Measurements from ENCODE around the gene ADAMTSL1. TPM values are rescaled to one million over a fixed set of nuclear protein-coding genes. Genes with fewer than 3 reads are reported as not detected.

ADAMTSL1 gene
- total and polyA plus RNA-seq, 2 experiments from 2014 or later, result 2.3 to 5.0 TPM

DNA sequence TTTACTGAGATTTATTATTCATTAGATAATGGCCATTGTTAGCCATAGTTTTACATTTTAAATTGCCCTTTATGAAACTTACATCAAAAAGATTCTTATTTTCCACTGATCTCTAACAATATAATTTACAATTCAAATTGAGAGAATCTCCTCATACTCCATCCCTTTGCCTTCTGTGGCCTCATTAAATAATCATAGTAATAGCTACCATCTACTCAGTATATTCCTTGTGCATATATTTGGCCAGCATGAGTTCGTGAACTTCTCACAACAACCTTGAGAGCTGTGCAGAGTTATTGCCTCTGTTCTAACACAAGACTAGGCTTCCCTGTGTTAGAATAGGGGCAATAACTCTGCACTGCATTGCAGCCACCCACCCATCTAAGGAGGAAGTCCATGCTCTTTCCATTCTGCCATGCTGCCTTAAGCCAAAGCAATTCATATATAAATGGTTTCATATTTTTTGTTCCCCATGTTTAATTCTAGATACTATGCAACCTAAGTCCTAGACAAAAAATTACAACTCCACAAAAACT, 99.1 kb downstream of the ADAMTSL1 start:
- Histone ChIP-seq H4K20me1 (replicated peaks; ENCODE audit: insufficient read depth) (no peaks in the 10 kb centered on the region), H3K36me3 (ENCODE audit: insufficient read depth) (no peaks in the 10 kb centered on the region), H3K27ac (ENCODE audit: low read depth) (no peak overlapping the region), H3K4me2 (no peak overlapping the region), H3K4me3 (no peak overlapping the region), H3K4me1 (ENCODE audit: insufficient read depth) (no peaks in the 10 kb centered on the region), H3K9me2 (ENCODE audit: insufficient read depth) (no peaks in the 10 kb centered on the region), H2AFZ (no peak overlapping the region), H3K79me2 (replicated peaks; ENCODE audit: insufficient read depth) (no peaks in the 10 kb centered on the region), H3K27me3 (ENCODE audit: insufficient read depth) (no peaks in the 10 kb centered on the region), H3F3A (replicated peaks; ENCODE audit: low read depth) (no peaks in the 10 kb centered on the region)
- TF ChIP-seq JUNB (IDR thresholded peaks at IDR 0.05; ENCODE audit: unreplicated experiment), result no peak
- H3K27ac Mint-ChIP-seq, result no peak overlapping the region
- no peak for DNase-seq (ENCODE audit: low spot score)
- no peak overlapping the region for H3K4me3 Mint-ChIP-seq
- peaks cover 12% of the 10 kb centered on the region; the same call in 2 of the 3 replicates for H3K4me1 Mint-ChIP-seq
- ATAC-seq, result no peak
- no peaks in the 10 kb centered on the region for H3K9me3 Mint-ChIP-seq
- no peaks in the 10 kb centered on the region for H3K36me3 Mint-ChIP-seq (ENCODE audit: low read depth)
- H3K27me3 Mint-ChIP-seq (ENCODE audit: insufficient read depth, low read depth, poor library complexity), result no peaks in the 10 kb centered on the region

DNA sequence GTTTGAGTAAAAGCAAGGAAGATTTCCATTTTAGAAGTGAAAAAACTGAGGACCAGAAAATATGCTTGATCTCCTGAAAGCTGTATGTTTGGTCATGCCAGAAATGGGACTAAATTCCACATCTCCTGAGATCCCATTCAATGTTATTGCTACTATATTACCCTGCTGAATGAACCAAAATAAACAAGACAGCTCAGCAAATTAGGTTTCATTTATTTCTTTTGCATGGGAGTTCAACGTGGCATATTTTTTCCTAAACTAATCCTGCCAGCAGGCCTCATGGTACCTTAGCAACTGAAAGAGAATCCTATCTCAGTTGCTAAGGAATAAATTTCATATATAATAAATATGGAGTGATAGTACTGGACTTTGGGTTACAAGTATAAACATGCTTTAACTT, 101.7 kb downstream of the ADAMTSL1 start:
- TF ChIP-seq CREB1 (CRISPR knock-in tag; IDR thresholded peaks at IDR 0.05; ENCODE audit: low read depth), result no peak
- TF ChIP-seq, protein P1, sequence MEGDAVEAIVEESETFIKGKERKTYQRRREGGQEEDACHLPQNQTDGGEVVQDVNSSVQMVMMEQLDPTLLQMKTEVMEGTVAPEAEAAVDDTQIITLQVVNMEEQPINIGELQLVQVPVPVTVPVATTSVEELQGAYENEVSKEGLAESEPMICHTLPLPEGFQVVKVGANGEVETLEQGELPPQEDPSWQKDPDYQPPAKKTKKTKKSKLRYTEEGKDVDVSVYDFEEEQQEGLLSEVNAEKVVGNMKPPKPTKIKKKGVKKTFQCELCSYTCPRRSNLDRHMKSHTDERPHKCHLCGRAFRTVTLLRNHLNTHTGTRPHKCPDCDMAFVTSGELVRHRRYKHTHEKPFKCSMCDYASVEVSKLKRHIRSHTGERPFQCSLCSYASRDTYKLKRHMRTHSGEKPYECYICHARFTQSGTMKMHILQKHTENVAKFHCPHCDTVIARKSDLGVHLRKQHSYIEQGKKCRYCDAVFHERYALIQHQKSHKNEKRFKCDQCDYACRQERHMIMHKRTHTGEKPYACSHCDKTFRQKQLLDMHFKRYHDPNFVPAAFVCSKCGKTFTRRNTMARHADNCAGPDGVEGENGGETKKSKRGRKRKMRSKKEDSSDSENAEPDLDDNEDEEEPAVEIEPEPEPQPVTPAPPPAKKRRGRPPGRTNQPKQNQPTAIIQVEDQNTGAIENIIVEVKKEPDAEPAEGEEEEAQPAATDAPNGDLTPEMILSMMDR (conservative IDR thresholded peaks at IDR 0.05; ENCODE audit: low read depth in 2 of 2), result no peak
- TF ChIP-seq EZH2 (IDR thresholded peaks at IDR 0.05; ENCODE audit: low read depth, unreplicated experiment), result no peak
- no peak for TF ChIP-seq ZNF114 (CRISPR knock-in tag; IDR thresholded peaks at IDR 0.05)
- TF ChIP-seq STAT1 (IDR thresholded peaks at IDR 0.05; ENCODE audit: unreplicated experiment), result no peak
- TF ChIP-seq JUNB (IDR thresholded peaks at IDR 0.05; ENCODE audit: unreplicated experiment), result no peak
- no peak for TF ChIP-seq EZH2phosphoT487 (IDR thresholded peaks at IDR 0.05; ENCODE audit: unreplicated experiment)
- TF ChIP-seq, protein P2, sequence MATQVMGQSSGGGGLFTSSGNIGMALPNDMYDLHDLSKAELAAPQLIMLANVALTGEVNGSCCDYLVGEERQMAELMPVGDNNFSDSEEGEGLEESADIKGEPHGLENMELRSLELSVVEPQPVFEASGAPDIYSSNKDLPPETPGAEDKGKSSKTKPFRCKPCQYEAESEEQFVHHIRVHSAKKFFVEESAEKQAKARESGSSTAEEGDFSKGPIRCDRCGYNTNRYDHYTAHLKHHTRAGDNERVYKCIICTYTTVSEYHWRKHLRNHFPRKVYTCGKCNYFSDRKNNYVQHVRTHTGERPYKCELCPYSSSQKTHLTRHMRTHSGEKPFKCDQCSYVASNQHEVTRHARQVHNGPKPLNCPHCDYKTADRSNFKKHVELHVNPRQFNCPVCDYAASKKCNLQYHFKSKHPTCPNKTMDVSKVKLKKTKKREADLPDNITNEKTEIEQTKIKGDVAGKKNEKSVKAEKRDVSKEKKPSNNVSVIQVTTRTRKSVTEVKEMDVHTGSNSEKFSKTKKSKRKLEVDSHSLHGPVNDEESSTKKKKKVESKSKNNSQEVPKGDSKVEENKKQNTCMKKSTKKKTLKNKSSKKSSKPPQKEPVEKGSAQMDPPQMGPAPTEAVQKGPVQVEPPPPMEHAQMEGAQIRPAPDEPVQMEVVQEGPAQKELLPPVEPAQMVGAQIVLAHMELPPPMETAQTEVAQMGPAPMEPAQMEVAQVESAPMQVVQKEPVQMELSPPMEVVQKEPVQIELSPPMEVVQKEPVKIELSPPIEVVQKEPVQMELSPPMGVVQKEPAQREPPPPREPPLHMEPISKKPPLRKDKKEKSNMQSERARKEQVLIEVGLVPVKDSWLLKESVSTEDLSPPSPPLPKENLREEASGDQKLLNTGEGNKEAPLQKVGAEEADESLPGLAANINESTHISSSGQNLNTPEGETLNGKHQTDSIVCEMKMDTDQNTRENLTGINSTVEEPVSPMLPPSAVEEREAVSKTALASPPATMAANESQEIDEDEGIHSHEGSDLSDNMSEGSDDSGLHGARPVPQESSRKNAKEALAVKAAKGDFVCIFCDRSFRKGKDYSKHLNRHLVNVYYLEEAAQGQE (IDR thresholded peaks at IDR 0.05; ENCODE audit: unreplicated experiment), result no peak
- TF ChIP-seq NANOG (IDR thresholded peaks at IDR 0.05; ENCODE audit: borderline replicate concordance), result no peak
- H3K27ac Mint-ChIP-seq, result no peak overlapping the region
- no peaks in the 10 kb centered on the region for H3K79me2 ChIP-seq (replicated peaks; ENCODE audit: insufficient read depth)
- no peaks in the 10 kb centered on the region for H3K36me3 Mint-ChIP-seq (ENCODE audit: low read depth)
- no peaks in the 10 kb centered on the region for H3K27me3 ChIP-seq (ENCODE audit: insufficient read depth)
- H3K4me1 ChIP-seq (ENCODE audit: insufficient read depth), result no peaks in the 10 kb centered on the region
- no peak overlapping the region for H3K4me2 ChIP-seq
- H3K4me3 ChIP-seq, result no peak overlapping the region
- no peaks in the 10 kb centered on the region for H3K36me3 ChIP-seq (ENCODE audit: insufficient read depth)
- H3F3A ChIP-seq (replicated peaks; ENCODE audit: low read depth), result no peaks in the 10 kb centered on the region
- DNase-seq (ENCODE audit: low spot score) (no peak), ATAC-seq (no peak)
- no peak overlapping the region for H3K27ac ChIP-seq (ENCODE audit: low read depth)
- no peak overlapping the region for H3K4me3 Mint-ChIP-seq
- no peaks in the 10 kb centered on the region for H3K9me2 ChIP-seq (ENCODE audit: insufficient read depth)
- no peaks in the 10 kb centered on the region for H4K20me1 ChIP-seq (replicated peaks; ENCODE audit: insufficient read depth)
- no peak overlapping the region for H2AFZ ChIP-seq
- no peaks in the 10 kb centered on the region for H3K27me3 Mint-ChIP-seq (ENCODE audit: insufficient read depth, low read depth, poor library complexity)
- no peaks in the 10 kb centered on the region for H3K9me3 Mint-ChIP-seq
- peaks cover 3% of the 10 kb centered on the region; the same call in 1 of the 3 replicates for H3K4me1 Mint-ChIP-seq
